ENCODE results near the gene LCE2A.
"Not testable (repeated sequence)": the region's sequence is repeated elsewhere in the genome, so short reads cannot be mapped to it uniquely, and the experiment has no call there.

The LCE2A gene

GRCh38 chr1:152697701-152698600, at the start of gene LCE2A:
Gene LCE2A, plus strand, starts transcription at chr1:152698345. Its CDS starts 557 bp downstream, at chr1:152698902.
- DNase-seq (ENCODE audit: low read depth, low spot score) = no peak

- DNase-seq (ENCODE audit: low read depth, low spot score) = no peak
Measured at GRCh38 chr1:152654110-152654509, 44.0 kb upstream of the LCE2A start.

DNA sequence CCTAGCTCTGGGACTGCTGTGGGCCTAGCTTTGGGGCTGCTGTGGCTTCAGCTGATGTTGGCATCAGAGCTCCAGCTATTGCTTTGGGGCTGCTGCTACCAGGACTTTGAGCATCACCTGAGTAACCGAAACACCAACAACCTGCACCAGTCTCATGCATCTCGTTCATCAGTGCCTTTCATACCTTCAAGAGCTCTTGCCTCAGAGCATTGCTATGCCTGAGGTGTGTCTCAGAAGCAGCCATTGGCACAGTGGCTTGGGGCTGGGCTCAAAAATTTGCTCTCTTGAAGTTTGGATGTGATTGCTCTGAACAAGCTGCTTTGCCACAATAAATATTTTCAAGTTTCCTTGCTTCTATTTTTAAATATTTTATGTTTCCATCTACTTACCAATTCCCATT, 41.7 kb upstream of the LCE2A start:
- no peak for DNase-seq (ENCODE audit: low read depth, low spot score)

DNA sequence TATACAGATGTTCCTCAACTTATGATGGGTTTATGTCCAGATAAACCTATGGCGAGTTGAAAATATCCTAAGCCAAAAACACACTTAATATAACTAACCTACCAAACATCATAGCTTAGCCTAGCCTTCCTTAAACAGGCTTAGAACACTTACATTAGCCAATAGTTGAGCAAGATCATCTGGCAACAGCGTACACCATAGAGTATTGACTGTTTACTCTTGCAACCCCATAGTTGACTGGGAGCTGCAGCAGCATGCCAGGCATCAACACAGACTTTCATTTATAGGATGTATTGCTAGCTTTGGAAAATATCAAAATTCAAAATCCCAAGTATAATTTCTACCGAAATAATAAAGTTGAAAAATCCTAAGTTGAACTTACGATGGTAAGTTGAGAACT, 40.5 kb upstream of the LCE2A start:
- DNase-seq (ENCODE audit: low read depth, low spot score) = no peak

DNA sequence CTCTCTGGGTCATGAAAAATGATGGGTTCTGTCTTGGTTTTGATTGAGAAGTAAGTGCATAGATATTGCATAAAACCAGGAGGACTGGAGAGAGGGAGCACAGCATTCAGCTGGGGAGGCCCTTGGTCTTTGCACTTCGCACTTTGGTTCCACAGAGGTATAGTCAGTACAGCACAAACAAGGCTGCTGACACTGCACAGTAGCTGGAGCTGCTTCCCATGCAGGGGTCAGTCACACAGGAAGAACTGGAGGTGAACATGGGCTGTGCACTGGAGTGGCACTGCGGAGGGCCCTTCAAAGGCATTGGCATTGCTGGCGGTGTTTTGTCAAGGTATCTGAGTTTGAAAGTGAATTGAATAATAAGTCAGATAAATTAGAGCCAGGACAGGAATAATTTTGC, 39.5 kb upstream of the LCE2A start:
- no peak for DNase-seq (ENCODE audit: low read depth, low spot score)

DNA sequence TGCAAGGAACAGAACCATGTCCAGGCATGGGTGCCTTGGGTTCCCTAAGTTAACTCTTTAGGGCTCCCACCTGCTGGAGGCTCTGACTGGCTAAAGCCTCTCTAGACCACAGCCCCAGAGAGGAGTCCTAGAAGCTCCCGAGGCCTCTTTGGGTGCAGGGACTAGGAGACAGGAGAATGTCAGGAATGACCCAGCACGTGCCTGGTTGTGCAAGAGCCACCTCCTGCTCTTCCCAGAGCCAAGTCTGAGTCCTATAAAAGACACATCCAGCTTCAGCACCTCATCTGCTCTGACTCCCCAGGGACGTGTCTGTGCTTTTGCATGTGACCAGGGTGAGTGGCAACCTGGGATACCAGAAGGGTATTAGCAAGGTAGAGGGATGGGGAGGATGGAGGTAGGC, 35.0 kb upstream of the LCE2A start, which contains the start of gene LCE2D:
Gene LCE2D, plus strand, starts transcription at position 283 of the 400 bp plus-strand sequence. CDS start 726 bp downstream, outside the sequence.
- DNase-seq (ENCODE audit: low read depth, low spot score) = no peak

DNA sequence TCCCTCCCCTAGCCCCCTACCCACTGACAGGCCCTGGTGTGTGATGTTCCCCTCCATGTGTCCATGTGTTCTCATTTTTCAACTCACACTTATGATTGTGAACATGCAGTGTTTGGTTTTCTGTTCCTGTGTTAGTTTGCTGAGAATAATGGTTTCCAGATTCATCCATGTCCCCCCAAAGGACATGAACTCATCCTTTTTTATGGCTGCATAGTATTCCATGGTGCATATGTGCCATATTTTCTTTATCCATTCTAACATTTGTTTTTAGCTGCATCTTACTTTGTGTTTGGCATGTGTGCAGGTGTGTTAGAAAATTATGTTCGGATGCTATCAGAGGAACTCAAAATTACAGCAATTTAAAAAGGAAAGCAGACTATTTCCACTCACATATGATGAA, 32.0 kb upstream of the LCE2A start:
- DNase-seq (ENCODE audit: low read depth, low spot score) = not testable (repeated sequence)

DNA sequence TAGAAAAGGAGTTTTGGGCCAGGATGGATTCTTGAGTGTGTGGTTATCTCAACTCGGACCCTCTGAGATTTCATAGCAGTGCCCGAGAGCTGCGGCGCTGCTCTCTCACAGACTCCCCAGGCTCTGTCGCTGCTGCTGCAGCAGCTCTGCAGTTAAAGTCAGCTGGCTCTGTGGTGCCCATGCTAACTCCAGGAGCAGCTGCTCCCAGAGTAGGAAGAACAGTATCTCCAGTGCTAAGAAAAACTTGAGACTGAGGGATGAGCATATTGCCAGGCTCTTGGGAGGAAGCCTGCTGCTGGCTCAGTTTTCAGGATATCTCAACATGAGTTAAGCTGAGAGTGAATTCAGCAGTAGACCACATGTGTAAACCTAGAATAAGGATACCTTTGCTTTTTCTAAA, 30.5 kb upstream of the LCE2A start:
- no peak for DNase-seq (ENCODE audit: low read depth, low spot score)

DNA sequence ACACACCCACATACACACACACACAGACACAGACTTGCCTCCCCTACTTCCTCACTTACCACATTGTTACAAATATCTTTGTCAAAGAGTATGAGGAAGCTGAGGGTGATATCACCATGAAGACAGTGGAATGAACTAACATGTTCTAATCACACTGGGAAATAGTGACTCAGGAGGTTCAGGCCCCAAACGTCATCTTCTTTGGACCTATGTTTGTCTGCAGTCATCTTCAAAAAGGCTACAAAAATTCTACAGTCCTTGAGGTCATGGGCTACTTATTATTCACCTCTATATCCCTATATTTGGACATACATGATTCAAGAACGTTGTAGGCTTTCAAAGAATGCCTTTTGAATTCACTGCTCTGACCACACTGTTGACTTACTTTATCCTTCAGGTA, 25.1 kb upstream of the LCE2A start:
- DNase-seq (ENCODE audit: low read depth, low spot score) = no peak

- not testable (repeated sequence) for DNase-seq (ENCODE audit: low read depth, low spot score)
Measured at GRCh38 chr1:152674983-152675382, 23.2 kb upstream of the LCE2A start, which contains the start of gene LCE2C. Gene LCE2C, plus strand, starts transcription at chr1:152675279. Its CDS starts 737 bp downstream, at chr1:152676016.

DNA sequence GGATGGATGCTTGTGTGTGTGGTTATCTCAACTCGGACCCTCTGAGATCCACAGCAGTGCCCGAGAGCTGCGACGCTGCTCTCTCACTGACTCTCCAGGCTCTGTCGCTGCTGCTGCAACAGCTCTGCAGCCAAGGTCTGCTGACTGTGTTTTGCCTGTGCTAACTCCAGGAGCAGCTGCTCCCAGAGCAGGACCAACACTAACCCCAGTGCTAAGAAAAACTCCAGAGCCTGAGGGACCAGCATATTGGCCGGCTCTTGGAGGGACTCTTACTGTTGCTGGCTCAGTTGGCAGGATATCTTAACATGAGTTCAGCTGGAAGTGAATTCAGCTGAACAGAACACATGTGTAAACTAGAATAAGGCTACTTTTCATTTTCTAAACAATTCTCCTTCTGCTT, 18.7 kb upstream of the LCE2A start:
- DNase-seq (ENCODE audit: low read depth, low spot score) = no peak

- no peak for DNase-seq (ENCODE audit: low read depth, low spot score)
Measured at GRCh38 chr1:152681616-152682015, 16.5 kb upstream of the LCE2A start.

GRCh38 chr1:152683846-152684245, 14.3 kb upstream of the LCE2A start:
- DNase-seq (ENCODE audit: low read depth, low spot score) = no peak

- DNase-seq (ENCODE audit: low read depth, low spot score) = not testable (repeated sequence)
Measured at GRCh38 chr1:152685823-152686222, 12.3 kb upstream of the LCE2A start, which contains the start of gene LCE2B. Gene LCE2B, plus strand, starts transcription at chr1:152686123. Its CDS starts 721 bp downstream, at chr1:152686844.

- no peak for DNase-seq (ENCODE audit: low read depth, low spot score)
Measured at GRCh38 chr1:152699746-152700145, 1.6 kb downstream of the LCE2A start.

DNA sequence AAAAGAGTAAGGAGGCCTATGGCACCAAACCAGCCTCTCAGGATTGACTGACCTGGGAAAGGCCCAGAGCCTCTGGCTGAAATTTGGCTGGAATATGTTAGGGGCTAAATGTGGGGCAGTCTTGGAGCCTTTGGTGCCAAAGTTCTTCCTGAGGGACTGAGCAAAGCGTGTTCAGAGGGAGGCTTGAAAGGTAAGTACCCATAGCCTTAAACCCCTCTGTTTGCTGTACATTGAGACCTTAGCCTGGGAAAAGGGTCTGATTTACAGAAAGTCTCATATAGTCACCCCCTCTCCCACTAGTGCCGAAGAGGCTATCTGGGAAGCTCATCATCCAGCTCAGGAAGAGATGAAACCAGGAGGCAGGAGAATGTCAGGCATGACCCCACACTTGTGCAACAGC, 9.7 kb downstream of the LCE2A start, which contains the start of gene LCE4A:
Gene LCE4A, plus strand, starts transcription at position 301 of the 400 bp plus-strand sequence. CDS start 916 bp downstream, outside the sequence.
- no peak for DNase-seq (ENCODE audit: low read depth, low spot score)

DNA sequence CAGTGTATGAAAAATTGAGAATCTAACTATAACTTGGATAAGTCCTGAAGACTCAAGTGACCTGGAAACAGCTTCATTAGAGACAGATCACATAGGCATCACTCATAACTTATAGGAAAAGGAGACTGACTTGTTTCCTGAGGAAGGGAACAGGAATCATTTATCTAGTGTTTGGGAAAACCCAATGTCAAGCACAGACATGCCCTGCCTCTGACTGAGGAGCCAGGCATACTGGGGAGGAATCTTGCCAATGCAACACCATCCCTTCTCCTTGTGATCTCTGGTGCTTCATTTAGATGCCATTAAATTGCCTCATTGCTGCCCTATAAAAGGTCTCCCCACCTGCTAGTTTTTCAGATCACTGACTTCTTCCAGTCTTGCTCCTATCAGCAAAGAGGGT, 20.1 kb downstream of the LCE2A start:
- DNase-seq (ENCODE audit: low read depth, low spot score) = no peak

DNA sequence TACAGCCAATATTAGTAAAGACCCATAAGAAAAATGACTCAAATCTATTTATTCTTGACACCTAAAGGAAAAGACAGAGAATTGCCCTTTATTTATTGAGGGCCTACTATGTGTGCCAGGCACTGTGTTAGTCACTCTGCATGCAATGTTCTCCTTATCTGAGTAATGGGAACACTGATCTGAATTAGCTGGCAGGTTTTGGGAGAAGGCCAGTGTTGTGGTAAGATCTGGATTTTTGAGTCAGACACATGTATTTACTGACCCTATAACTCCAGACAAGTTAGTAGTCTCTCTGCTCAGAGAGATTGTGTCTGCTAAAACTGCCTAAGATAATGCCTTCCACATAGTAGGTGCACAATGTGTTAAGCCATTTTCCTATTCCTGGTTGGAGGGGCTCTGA, 27.1 kb downstream of the LCE2A start:
- DNase-seq (ENCODE audit: low read depth, low spot score) = no peak

- no peak for DNase-seq (ENCODE audit: low read depth, low spot score)
Measured at GRCh38 chr1:152728986-152729385, 30.8 kb downstream of the LCE2A start.

DNA sequence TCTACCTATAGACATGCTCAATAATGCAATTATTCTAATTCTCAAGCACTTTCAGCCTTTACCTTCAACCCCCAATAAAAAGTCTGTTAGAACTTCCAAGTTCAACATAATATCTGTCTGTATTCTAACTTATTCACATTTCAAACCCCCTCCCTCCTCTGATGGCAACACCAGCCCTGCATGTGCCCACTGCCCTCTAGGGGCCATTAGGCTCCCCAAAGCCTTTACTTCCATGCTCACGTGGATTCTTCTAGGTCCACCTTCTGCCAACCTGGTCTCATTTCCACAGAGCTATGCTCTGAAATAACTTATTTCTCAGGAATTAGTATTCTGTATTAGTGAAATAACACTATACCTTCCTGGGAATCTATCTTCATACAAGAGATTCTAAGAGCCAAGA, 37.5 kb downstream of the LCE2A start:
- DNase-seq (ENCODE audit: low read depth, low spot score) = no peak

DNA sequence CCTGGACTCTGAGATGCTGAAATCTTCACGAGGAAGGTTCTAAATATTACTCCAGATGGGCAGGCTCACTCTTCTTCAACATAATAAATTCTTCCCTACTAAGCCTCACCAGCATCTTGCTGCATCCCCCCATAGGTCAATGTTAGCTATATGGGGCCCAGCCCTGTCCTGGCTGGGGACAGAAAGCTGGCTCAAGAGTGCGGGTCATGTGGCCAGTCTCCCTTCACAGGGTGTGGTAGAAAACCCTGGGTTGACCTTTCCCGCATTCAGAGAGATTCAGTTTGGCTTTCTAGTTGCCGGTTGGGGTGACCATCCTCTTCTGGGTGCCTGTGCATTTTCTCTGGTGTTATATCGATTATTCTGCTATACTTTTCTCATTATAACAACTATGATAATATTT, 39.9 kb downstream of the LCE2A start:
- no peak for DNase-seq (ENCODE audit: low read depth, low spot score)

GRCh38 chr1:152739841-152740240, 41.7 kb downstream of the LCE2A start:
- no peak for DNase-seq (ENCODE audit: low read depth, low spot score)

GRCh38 chr1:152741656-152742055, 43.5 kb downstream of the LCE2A start:
- DNase-seq (ENCODE audit: low read depth, low spot score) = no peak

Data from activated naive CD8-positive, alpha-beta T cell treated with anti-CD3 and anti-CD28 coated beads, Interleukin-2, amount 50 U/mL, for 16 hours (primary cell).